Measurements from ENCODE around the gene MAGI2. TPM values are rescaled to one million over a fixed set of nuclear protein-coding genes. Genes with fewer than 3 reads are reported as not detected.

The MAGI2 gene
- total and polyA plus RNA-seq, 2 donors from 2014 or later: 4.4 to 9.0 TPM

GRCh38 chr7:79199961-79200360 lies 253.5 kb downstream of the MAGI2 start:
- H3K36me3 ChIP-seq (ENCODE audit: control insufficient read depth in 2 of 3, insufficient read depth in 3 of 3, low read length in 3 of 3): no peaks in the 10 kb centered on the region
- no peak for FAIRE-seq
- TF ChIP-seq CTCF (IDR thresholded peaks at IDR 0.05; ENCODE audit: borderline replicate concordance, extremely low read depth, insufficient read depth): no peak
- H3K27ac ChIP-seq (ENCODE audit: low read depth in 2 of 2, low read length in 2 of 2): no peak overlapping the region
- no peak overlapping the region for H3K9ac ChIP-seq (ENCODE audit: low read length in 3 of 3)
- no peaks in the 10 kb centered on the region for H3K9me3 ChIP-seq (ENCODE audit: control insufficient read depth in 2 of 3, insufficient read depth in 1 of 3, low read length in 3 of 3)
- no peak overlapping the region for H3K4me3 ChIP-seq (ENCODE audit: low read length in 3 of 3)
- DNase-seq: no peak
- intact Hi-C loops (cut with DNase I): no loop called here
- no peaks in the 10 kb centered on the region for H3K27me3 ChIP-seq (ENCODE audit: control insufficient read depth, insufficient read depth, low read length)
- H3K4me1 ChIP-seq (ENCODE audit: control insufficient read depth in 2 of 3, insufficient read depth in 2 of 3, low read depth in 1 of 3, low read length in 3 of 3): no peaks in the 10 kb centered on the region

GRCh38 chr7:79199266-79199665 lies 254.2 kb downstream of the MAGI2 start:
- TF ChIP-seq CTCF (IDR thresholded peaks at IDR 0.05; ENCODE audit: borderline replicate concordance, extremely low read depth, insufficient read depth): no peak
- H3K9ac ChIP-seq (ENCODE audit: low read length in 3 of 3): no peak overlapping the region
- no peaks in the 10 kb centered on the region for H3K36me3 ChIP-seq (ENCODE audit: control insufficient read depth in 2 of 3, insufficient read depth in 3 of 3, low read length in 3 of 3)
- H3K27me3 ChIP-seq (ENCODE audit: control insufficient read depth, insufficient read depth, low read length): no peaks in the 10 kb centered on the region
- H3K9me3 ChIP-seq (ENCODE audit: control insufficient read depth in 2 of 3, insufficient read depth in 1 of 3, low read length in 3 of 3): no peaks in the 10 kb centered on the region
- no peak overlapping the region for H3K4me3 ChIP-seq (ENCODE audit: low read length in 3 of 3)
- intact Hi-C loops (cut with DNase I): no loop called here
- DNase-seq (no peak), FAIRE-seq (no peak)
- H3K4me1 ChIP-seq (ENCODE audit: control insufficient read depth in 2 of 3, insufficient read depth in 2 of 3, low read depth in 1 of 3, low read length in 3 of 3): no peaks in the 10 kb centered on the region
- no peak overlapping the region for H3K27ac ChIP-seq (ENCODE audit: low read depth in 2 of 2, low read length in 2 of 2)

- FAIRE-seq (no peak), DNase-seq (no peak)
- H3K36me3 ChIP-seq (ENCODE audit: control insufficient read depth in 2 of 3, insufficient read depth in 3 of 3, low read length in 3 of 3): no peaks in the 10 kb centered on the region
- no peak for TF ChIP-seq CTCF (IDR thresholded peaks at IDR 0.05; ENCODE audit: borderline replicate concordance, extremely low read depth, insufficient read depth)
- no peaks in the 10 kb centered on the region for H3K9me3 ChIP-seq (ENCODE audit: control insufficient read depth in 2 of 3, insufficient read depth in 1 of 3, low read length in 3 of 3)
- no peak overlapping the region for H3K4me3 ChIP-seq (ENCODE audit: low read length in 3 of 3)
- no peak overlapping the region for H3K27ac ChIP-seq (ENCODE audit: low read depth in 2 of 2, low read length in 2 of 2)
- H3K4me1 ChIP-seq (ENCODE audit: control insufficient read depth in 2 of 3, insufficient read depth in 2 of 3, low read depth in 1 of 3, low read length in 3 of 3): no peaks in the 10 kb centered on the region
- no peaks in the 10 kb centered on the region for H3K27me3 ChIP-seq (ENCODE audit: control insufficient read depth, insufficient read depth, low read length)
- H3K9ac ChIP-seq (ENCODE audit: low read length in 3 of 3): no peak overlapping the region
- intact Hi-C loops (cut with DNase I): no loop called here
Observed at GRCh38 chr7:79185605-79186004, 267.9 kb downstream of the MAGI2 start.

GRCh38 chr7:79182283-79182682 lies 271.2 kb downstream of the MAGI2 start:
- no peak for TF ChIP-seq CTCF (IDR thresholded peaks at IDR 0.05; ENCODE audit: borderline replicate concordance, extremely low read depth, insufficient read depth)
- no peak overlapping the region for H3K9ac ChIP-seq (ENCODE audit: low read length in 3 of 3)
- H3K9me3 ChIP-seq (ENCODE audit: control insufficient read depth in 2 of 3, insufficient read depth in 1 of 3, low read length in 3 of 3): no peaks in the 10 kb centered on the region
- FAIRE-seq: no peak
- no peak overlapping the region for H3K4me3 ChIP-seq (ENCODE audit: low read length in 3 of 3)
- H3K27ac ChIP-seq (ENCODE audit: low read depth in 2 of 2, low read length in 2 of 2): no peak overlapping the region
- H3K27me3 ChIP-seq (ENCODE audit: control insufficient read depth, insufficient read depth, low read length): no peaks in the 10 kb centered on the region
- peak in 1 of 5 donors; percentile 3 for DNase-seq
- H3K36me3 ChIP-seq (ENCODE audit: control insufficient read depth in 2 of 3, insufficient read depth in 3 of 3, low read length in 3 of 3): no peaks in the 10 kb centered on the region
- H3K4me1 ChIP-seq (ENCODE audit: control insufficient read depth in 2 of 3, insufficient read depth in 2 of 3, low read depth in 1 of 3, low read length in 3 of 3): no peaks in the 10 kb centered on the region
- intact Hi-C loops (cut with DNase I): no loop called here
